HFFc6 (cell line): ENCODE data around the gene HYAL1. TPM values are rescaled to one million over a fixed set of nuclear protein-coding genes. Genes with fewer than 3 reads are reported as not detected.

ENCODE experiments used
- DNase-seq: peaks from one replicate; pipeline ENCODE4 v3.0.0-alpha.2; 2018
- H3K27ac Mint-ChIP-seq: 2 replicates; pipeline ENCODE4 v1.8.0; 2020; ENCODE audit warnings: mild to moderate bottlenecking, mixed read lengths
- H3K27me3 Mint-ChIP-seq: 2 replicates; pipeline ENCODE4 v1.8.0; 2021; ENCODE audit warnings: mild to moderate bottlenecking, moderate library complexity, mixed read lengths; ENCODE audit not compliant: insufficient read depth
- H3K36me3 Mint-ChIP-seq: 2 replicates; pipeline ENCODE4 v1.8.0; 2021; ENCODE audit warnings: low read depth, mixed read lengths
- H3K4me1 Mint-ChIP-seq: 2 replicates; pipeline ENCODE4 v1.8.0; 2020; ENCODE audit warnings: low read depth, mixed read lengths
- H3K4me3 Mint-ChIP-seq: 2 replicates; pipeline ENCODE4 v1.8.0; 2020; ENCODE audit warnings: mild to moderate bottlenecking, moderate library complexity, mixed read lengths
- H3K9me3 Mint-ChIP-seq: 2 replicates; pipeline ENCODE4 v1.8.0; 2020; ENCODE audit warnings: mild to moderate bottlenecking, mixed read lengths
- CTCF ChIP-seq: fragments of 200-600 bp; sonication (generic); IDR thresholded peaks from 2 replicates; pipeline ENCODE4 v1.5.0; 2021; ENCODE audit warnings: antibody characterized with exemption, mild to moderate bottlenecking
- total RNA-seq, 6 experiments: library from RNA; stranded (reverse); fragmentation: NEBNext Ultra II Directional; extraction: Animal tissue kit (Norgen Biotek cat#: 25700); gene quantifications; 2 replicates in 1 of 6; 3 replicates in 5 of 6; pipeline ENCODE4 v1.2.3, GENCODE V29; 2021

HYAL1 gene
- total RNA-seq, 6 experiments from 2014 or later, result 0.19 to 0.38 (median 0.23) TPM; not detected in 1

GRCh38 chr3:50325497-50326181 lies 22.3 kb upstream of the HYAL1 start:
- H3K4me3 Mint-ChIP-seq, result no peak overlapping the region
- no peak for DNase-seq
- H3K36me3 Mint-ChIP-seq, result peaks cover 7% of the 10 kb centered on the region; the same call in 1 of the 2 replicates
- no peak for TF ChIP-seq CTCF
- H3K27ac Mint-ChIP-seq, result no peak overlapping the region
- H3K9me3 Mint-ChIP-seq, result no peaks in the 10 kb centered on the region
- H3K27me3 Mint-ChIP-seq, result peaks cover 4% of the 10 kb centered on the region
- peaks cover 14% of the 10 kb centered on the region for H3K4me1 Mint-ChIP-seq

DNA sequence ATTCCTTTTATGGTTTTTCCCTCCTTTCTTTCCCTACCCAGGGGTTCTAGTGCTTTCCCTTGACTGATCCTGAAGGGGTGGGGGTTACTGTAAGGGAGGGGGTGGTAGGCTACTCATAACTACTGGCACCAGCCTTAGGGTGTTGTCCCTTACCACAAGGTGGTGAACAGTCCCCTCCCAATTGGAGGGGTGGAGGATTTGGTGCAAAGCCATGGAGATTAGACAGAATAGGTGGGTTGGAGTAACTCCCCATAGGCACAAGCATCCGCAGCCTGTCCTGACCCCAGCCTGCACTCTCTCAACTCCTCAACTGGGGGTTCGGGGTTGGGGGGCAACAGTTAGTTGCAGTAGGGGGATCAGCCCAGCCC lies 21.7 kb upstream of the HYAL1 start:
- TF ChIP-seq CTCF, result no peak
- Mint-ChIP-seq H3K27me3 (peaks cover 4% of the 10 kb centered on the region), H3K4me3 (no peak overlapping the region), H3K27ac (no peak overlapping the region), H3K36me3 (peaks cover 7% of the 10 kb centered on the region; the same call in 1 of the 2 replicates), H3K4me1 (peaks cover 19% of the 10 kb centered on the region), H3K9me3 (no peaks in the 10 kb centered on the region)
- DNase-seq, result no peak

DNA sequence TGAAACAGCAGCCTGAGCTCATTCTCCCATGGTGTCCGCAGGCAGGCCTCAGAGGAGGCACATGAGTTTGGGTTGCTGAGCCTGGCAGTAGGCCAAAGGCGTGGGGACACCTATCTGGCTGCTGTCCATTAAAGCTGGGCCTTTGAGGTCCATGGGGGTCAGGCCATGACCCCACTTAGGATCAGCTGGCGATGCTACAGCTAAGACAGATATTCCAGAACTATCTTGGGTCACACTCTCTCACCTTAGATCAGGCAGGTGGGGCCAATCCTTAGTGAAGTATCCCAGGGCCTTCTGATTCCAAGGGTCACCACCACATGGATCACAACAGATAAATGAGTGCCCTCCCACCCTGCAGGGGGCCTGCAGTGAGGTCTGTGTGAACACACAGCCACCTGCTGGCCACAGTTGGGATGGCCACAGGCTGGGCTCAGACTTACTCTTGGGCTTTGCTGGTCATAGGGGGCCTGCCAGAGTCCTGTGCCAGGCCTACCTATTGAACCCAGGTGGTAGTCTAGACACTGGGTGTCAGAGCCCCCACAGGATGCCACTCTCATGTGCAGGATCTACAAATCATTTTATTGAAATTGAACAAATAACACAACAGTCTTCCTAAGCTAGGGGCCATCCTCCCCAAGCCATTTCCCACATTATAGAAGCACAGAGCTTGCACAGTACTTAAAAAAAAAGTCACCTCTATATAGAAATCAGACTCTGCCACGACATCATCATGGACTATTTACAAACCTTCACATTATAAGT lies 21.2 kb upstream of the HYAL1 start:
- Mint-ChIP-seq H3K36me3 (peaks cover 7% of the 10 kb centered on the region; the same call in 1 of the 2 replicates), H3K27me3 (peaks cover 4% of the 10 kb centered on the region), H3K27ac (peak overlapping the region; percentile 44; the same call in 1 of the 2 replicates), H3K4me3 (no peak overlapping the region), H3K4me1 (peaks cover 23% of the 10 kb centered on the region), H3K9me3 (no peaks in the 10 kb centered on the region)
- TF ChIP-seq CTCF, result peak; percentile 94
- peak; percentile 46 for DNase-seq

DNA sequence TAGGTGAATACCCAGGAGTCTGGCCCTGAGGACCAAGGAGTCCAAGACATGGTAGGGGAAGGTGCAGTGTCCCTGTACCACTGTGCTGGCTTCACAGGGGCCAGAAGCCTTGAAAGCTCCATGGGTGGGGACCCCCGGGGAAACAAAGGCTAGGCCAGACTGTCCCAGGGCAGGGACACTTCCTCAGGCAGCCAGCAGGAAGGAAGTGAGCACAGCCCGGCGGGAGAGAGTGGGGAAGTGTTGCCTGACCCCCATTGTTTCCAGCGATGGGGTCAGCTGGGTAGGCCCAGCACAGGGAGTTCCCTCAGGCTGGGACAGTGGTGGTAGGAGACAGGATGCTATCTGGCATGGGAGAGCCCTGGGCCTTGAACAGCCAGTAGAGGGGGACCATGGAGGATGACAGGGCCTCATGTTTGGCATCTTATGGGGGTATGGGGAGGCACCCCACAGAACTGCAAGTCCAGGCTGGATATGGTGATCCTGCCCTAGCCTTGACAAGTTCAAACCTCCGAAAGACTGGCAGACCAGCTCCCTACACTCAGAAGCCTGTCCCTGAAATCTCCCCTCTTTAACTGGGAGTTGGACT lies 20.3 kb upstream of the HYAL1 start:
- peaks cover 7% of the 10 kb centered on the region; the same call in 1 of the 2 replicates for H3K36me3 Mint-ChIP-seq
- H3K4me3 Mint-ChIP-seq, result no peak overlapping the region
- no peaks in the 10 kb centered on the region for H3K9me3 Mint-ChIP-seq
- no peak for DNase-seq
- H3K4me1 Mint-ChIP-seq, result peaks cover 23% of the 10 kb centered on the region
- H3K27me3 Mint-ChIP-seq, result peaks cover 4% of the 10 kb centered on the region
- no peak overlapping the region for H3K27ac Mint-ChIP-seq
- no peak for TF ChIP-seq CTCF

DNA sequence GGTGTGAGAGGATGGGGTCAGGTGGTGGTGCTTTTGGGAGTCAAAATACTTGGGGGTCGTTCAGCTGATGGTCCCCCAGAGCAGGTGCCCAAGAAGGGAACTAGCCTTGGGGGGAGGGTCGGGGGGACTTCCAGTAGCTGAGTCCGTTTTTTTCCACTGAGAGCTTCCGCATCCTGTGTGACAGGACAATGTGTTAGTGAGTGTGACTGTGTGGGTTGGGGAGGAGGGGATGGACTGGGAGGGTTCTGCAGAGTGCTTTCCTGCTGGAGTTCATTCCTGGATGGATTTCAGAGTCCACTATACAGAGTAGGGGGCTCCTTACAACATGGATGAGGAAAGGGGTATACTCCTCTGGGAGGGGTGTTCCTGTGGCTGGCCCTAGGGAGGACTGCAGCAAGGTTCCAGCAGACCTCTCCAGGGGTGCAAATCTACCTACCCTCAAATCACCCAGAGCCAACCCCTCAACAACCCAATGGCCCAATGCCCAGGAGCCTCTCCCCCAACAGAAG lies 19.8 kb upstream of the HYAL1 start:
- Mint-ChIP-seq H3K9me3 (no peaks in the 10 kb centered on the region), H3K27me3 (peaks cover 4% of the 10 kb centered on the region), H3K27ac (peak overlapping the region; percentile 47), H3K36me3 (peaks cover 2% of the 10 kb centered on the region; the same call in 1 of the 2 replicates), H3K4me1 (peaks cover 17% of the 10 kb centered on the region), H3K4me3 (no peak overlapping the region)
- TF ChIP-seq CTCF, result no peak
- DNase-seq, result no peak
